K562 (cell line): ENCODE results near the gene HAUS3. TPM values are rescaled to one million over a fixed set of nuclear protein-coding genes. Genes with fewer than 3 reads are reported as not detected.

Source experiments
- ARID1B ChIP-seq: fragments of 450-650 bp; IDR thresholded peaks from 2 replicates; pipeline ENCODE4 v1.6.1; 2016; ENCODE audit warnings: antibody characterized with exemption, mild to moderate bottlenecking, inconsistent platforms
- CBFA2T3 ChIP-seq: fragments of 450-650 bp; IDR thresholded peaks from 2 replicates; pipeline ENCODE4 v1.6.1; 2017
- CREB3L1 ChIP-seq: fragments of 450-650 bp; IDR thresholded peaks from 2 replicates; pipeline ENCODE4 v1.6.1; 2014; ENCODE audit warnings: low read depth, mild to moderate bottlenecking, moderate library complexity, borderline replicate concordance
- CXXC5 ChIP-seq: fragments of 250-450 bp; sonication (Bioruptor Pico); IDR thresholded peaks from 2 replicates; pipeline ENCODE4 v1.8.0; 2022; ENCODE audit warnings: inconsistent platforms, mild to moderate bottlenecking, moderate library complexity
- ESRRA ChIP-seq: fragments of 450-650 bp; IDR thresholded peaks from 2 replicates; pipeline ENCODE4 v1.6.1; 2014; ENCODE audit warnings: low read depth, mild to moderate bottlenecking, moderate library complexity, borderline replicate concordance
- GATAD2B ChIP-seq: fragments of 450-650 bp; IDR thresholded peaks from 2 replicates; pipeline ENCODE4 v1.6.1; 2017; ENCODE audit warnings: mild to moderate bottlenecking, borderline replicate concordance
- JUN ChIP-seq, 2 experiments: sonication (generic) in 1 of 2; formaldehyde crosslinking in 1 of 2; IDR thresholded peaks; 2 replicates each; pipeline versions ENCODE4 v1.6.1 to v1.8.0; 2012 to 2022; ENCODE audit warnings: borderline replicate concordance in 2 of 2, mild to moderate bottlenecking in 2 of 2, improper control_type of control experiment in 1 of 2, low read depth in 1 of 2, low read length in 1 of 2, missing genetic modification reagents in 1 of 2
- KDM1A ChIP-seq, 2 experiments: fragments of 450-650 bp; IDR thresholded peaks; 2 replicates each; pipeline ENCODE4 v1.6.1; 2016; ENCODE audit warnings: mild to moderate bottlenecking in 2 of 2
- MAX ChIP-seq: sonication (generic); formaldehyde crosslinking; IDR thresholded peaks from 2 replicates; pipeline ENCODE4 v1.9.0; 2022; ENCODE audit warnings: mild to moderate bottlenecking, missing genetic modification reagents
- MGA ChIP-seq: fragments of 450-650 bp; IDR thresholded peaks from 2 replicates; pipeline ENCODE4 v1.6.1; 2016; ENCODE audit warnings: mild to moderate bottlenecking, moderate library complexity
- MTA1 ChIP-seq: fragments of 450-650 bp; IDR thresholded peaks from 2 replicates; pipeline ENCODE4 v1.6.1; 2017; ENCODE audit warnings: borderline replicate concordance
- SOX6 ChIP-seq: fragments of 450-650 bp; IDR thresholded peaks from 2 replicates; pipeline ENCODE4 v1.6.1; 2014; ENCODE audit warnings: mild to moderate bottlenecking
- STAT5A ChIP-seq: IDR thresholded peaks from 2 replicates; pipeline ENCODE4 v1.6.1; 2012; ENCODE audit warnings: low read length, inconsistent platforms, borderline replicate concordance
- ZBTB7A ChIP-seq: IDR thresholded peaks from 2 replicates; pipeline ENCODE4 v1.6.1; 2011; ENCODE audit warnings: low read depth, mild to moderate bottlenecking, low read length, moderate library complexity, borderline replicate concordance; ENCODE audit not compliant: control insufficient read depth
- polyA plus RNA-seq, 8 experiments: library from polyadenylated mRNA; depleted of rRNA in 4 of 8; stranded (reverse) in 5 of 8; unstranded in 3 of 8; fragments of >200 nt; fragmentation: Nextera tagmentation in 2 of 8; fragmentation: Illumina TruSeq in 1 of 8; extraction: Ambion mirVana in 2 of 8; extraction: Trizol in 1 of 8; gene quantifications; 2 replicates each; pipeline versions ENCODE4 v1.2.1 to v1.2.3, GENCODE V29; 2011 to 2014; ENCODE audit warnings: inconsistent platforms in 1 of 8, missing spikeins in 1 of 8
- total RNA-seq, 7 experiments: library from RNA; depleted of rRNA in 6 of 7; stranded (reverse); fragments of >200 nt in 6 of 7; fragmentation: Illumina TruSeq in 2 of 7; extraction: Trizol in 2 of 7; gene quantifications; 2 replicates each; pipeline versions ENCODE4 v1.2.1 to v1.2.3, GENCODE V29; 2011 to 2021; ENCODE audit warnings: low replicate concordance in 1 of 7

HAUS3 gene
- total and polyA plus RNA-seq, 9 of the 15 experiments (the other 6 are each of a cell fraction or from before 2014, with no cell fraction given) = 8.9 to 25.7 (median 21.5) TPM

DNA sequence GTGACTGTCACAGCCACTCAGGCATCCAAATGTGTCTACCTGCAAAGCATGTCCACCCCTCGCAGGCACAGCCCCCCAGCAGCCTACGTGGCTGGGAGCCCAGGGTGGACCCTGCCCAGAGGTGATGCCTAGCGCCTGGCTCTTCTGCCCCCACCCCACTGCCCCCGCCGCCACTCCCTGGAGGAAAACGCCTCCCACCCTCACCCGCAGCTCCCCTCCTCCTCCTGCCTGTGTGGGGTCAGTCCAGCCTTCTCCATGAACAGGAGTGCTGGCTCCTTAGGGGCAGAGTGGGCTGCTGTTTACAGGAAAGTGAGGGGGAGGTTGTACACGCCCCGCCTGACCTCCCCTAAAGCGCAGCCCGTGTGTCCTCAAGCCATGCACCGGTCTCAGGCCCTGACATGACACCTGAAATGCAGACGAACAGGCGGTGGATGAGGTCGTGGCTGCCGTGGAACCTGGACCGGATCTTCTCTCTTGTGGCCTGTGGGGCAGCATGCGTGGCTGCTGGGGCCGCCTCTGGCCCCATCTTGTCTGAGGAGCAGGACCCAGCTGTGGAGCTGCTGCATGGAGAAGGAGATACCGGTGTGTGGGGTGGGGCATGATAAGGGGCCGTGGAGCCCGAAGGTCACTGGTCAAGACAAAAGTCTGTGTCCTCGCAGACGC lies 31.9 kb upstream of the HAUS3 start (continued):
- 0 out of 2 replicates have a peak, but pooled peaks have one; percentile 29 for TF ChIP-seq ESRRA
- TF ChIP-seq CREB3L1 = no peak
- TF ChIP-seq JUN (IDR thresholded peaks at IDR 0.05; ENCODE audit: borderline replicate concordance, low read depth, low read length) = no peak
- TF ChIP-seq JUN (CRISPR knock-in tag; IDR thresholded peaks at IDR 0.05; ENCODE audit: borderline replicate concordance) = no peak
- TF ChIP-seq MGA = 0 out of 2 replicates have a peak, but pooled peaks have one; percentile 34
- TF ChIP-seq SOX6 = peak; percentile 49; the same call in 1 of the 2 replicates
- TF ChIP-seq STAT5A = peak; percentile 32; the same call in 1 of the 2 replicates
- TF ChIP-seq GATAD2B = peak; percentile 80; the same call in 1 of the 2 replicates
- peak; percentile 79 for TF ChIP-seq ARID1B
- TF ChIP-seq MAX (CRISPR knock-in tag) = peak; percentile 75
- peak; percentile 33; the same call in 1 of the 2 replicates for TF ChIP-seq MTA1
- TF ChIP-seq ZBTB7A = 0 out of 2 replicates have a peak, but pooled peaks have one; percentile 43
- peak; percentile 49; the same call in 1 of the 2 replicates for TF ChIP-seq CXXC5 (CRISPR knock-in tag)
- peak; percentile 26 to 44; a peak in 2 of 4 replicates for TF ChIP-seq KDM1A (IDR thresholded peaks at IDR 0.05)
- peak; percentile 92 for TF ChIP-seq CBFA2T3
